NB4 (cell line): ENCODE results near the gene ZSWIM6.

Experiments used
- MAX ChIP-seq: IDR thresholded peaks from 2 replicates; pipeline ENCODE4 v1.6.1; 2011; ENCODE audit warnings: low read depth, low read length
- POLR2A ChIP-seq: IDR thresholded peaks from 2 replicates; pipeline ENCODE4 v1.6.1; 2011; ENCODE audit warnings: mild to moderate bottlenecking; ENCODE audit not compliant: insufficient read length; ENCODE audit errors: extremely low read depth
- TF ChIP-seq, protein P1 (sequence below): IDR thresholded peaks from one replicate; pipeline ENCODE4 v1.5.1; 2012; ENCODE audit warnings: low read depth, low read length

GRCh38 chr5:61575581-61575980 is 243.5 kb downstream of the ZSWIM6 start:
- TF ChIP-seq, protein P1, sequence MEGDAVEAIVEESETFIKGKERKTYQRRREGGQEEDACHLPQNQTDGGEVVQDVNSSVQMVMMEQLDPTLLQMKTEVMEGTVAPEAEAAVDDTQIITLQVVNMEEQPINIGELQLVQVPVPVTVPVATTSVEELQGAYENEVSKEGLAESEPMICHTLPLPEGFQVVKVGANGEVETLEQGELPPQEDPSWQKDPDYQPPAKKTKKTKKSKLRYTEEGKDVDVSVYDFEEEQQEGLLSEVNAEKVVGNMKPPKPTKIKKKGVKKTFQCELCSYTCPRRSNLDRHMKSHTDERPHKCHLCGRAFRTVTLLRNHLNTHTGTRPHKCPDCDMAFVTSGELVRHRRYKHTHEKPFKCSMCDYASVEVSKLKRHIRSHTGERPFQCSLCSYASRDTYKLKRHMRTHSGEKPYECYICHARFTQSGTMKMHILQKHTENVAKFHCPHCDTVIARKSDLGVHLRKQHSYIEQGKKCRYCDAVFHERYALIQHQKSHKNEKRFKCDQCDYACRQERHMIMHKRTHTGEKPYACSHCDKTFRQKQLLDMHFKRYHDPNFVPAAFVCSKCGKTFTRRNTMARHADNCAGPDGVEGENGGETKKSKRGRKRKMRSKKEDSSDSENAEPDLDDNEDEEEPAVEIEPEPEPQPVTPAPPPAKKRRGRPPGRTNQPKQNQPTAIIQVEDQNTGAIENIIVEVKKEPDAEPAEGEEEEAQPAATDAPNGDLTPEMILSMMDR = no peak
- TF ChIP-seq MAX = no peak
- TF ChIP-seq POLR2A = no peak
